ENCODE results near the gene RIMBP2.

Gene RIMBP2

GRCh38 chr12:130568501-130568900 is 147.6 kb downstream of the RIMBP2 start:
- no peak for DNase-seq (ENCODE audit: low spot score)

GRCh38 chr12:130568041-130568440 is 148.1 kb downstream of the RIMBP2 start:
- DNase-seq (ENCODE audit: low spot score): no peak

GRCh38 chr12:130566446-130567155 is 149.5 kb downstream of the RIMBP2 start:
- no peak for DNase-seq (ENCODE audit: low spot score)

GRCh38 chr12:130565189-130565588 is 150.9 kb downstream of the RIMBP2 start:
- no peak for DNase-seq (ENCODE audit: low spot score)

- no peak for DNase-seq (ENCODE audit: low spot score)
Measured at GRCh38 chr12:130563323-130563722, 152.8 kb downstream of the RIMBP2 start.

- no peak for DNase-seq (ENCODE audit: low spot score)
Measured at GRCh38 chr12:130562716-130563115, 153.4 kb downstream of the RIMBP2 start.

GRCh38 chr12:130560321-130560720 is 155.8 kb downstream of the RIMBP2 start:
- DNase-seq (ENCODE audit: low spot score): no peak

GRCh38 chr12:130559806-130560205 is 156.3 kb downstream of the RIMBP2 start:
- no peak for DNase-seq (ENCODE audit: low spot score)

- no peak for DNase-seq (ENCODE audit: low spot score)
Measured at GRCh38 chr12:130557886-130558765, 158.0 kb downstream of the RIMBP2 start.

GRCh38 chr12:130557201-130557600 is 158.9 kb downstream of the RIMBP2 start:
- DNase-seq (ENCODE audit: low spot score): no peak

- no peak for DNase-seq (ENCODE audit: low spot score)
Measured at GRCh38 chr12:130556486-130557055, 159.5 kb downstream of the RIMBP2 start.

GRCh38 chr12:130555628-130556485 is 160.2 kb downstream of the RIMBP2 start:
- no peak for DNase-seq (ENCODE audit: low spot score)

- DNase-seq (ENCODE audit: low spot score): no peak
Measured at GRCh38 chr12:130555221-130555620, 160.9 kb downstream of the RIMBP2 start.

- no peak for DNase-seq (ENCODE audit: low spot score)
Measured at GRCh38 chr12:130552483-130552996, 163.6 kb downstream of the RIMBP2 start.

- no peak for DNase-seq (ENCODE audit: low spot score)
Measured at GRCh38 chr12:130549361-130549760, 166.7 kb downstream of the RIMBP2 start.

- DNase-seq (ENCODE audit: low spot score): no peak
Measured at GRCh38 chr12:130547480-130548155, 168.5 kb downstream of the RIMBP2 start.

- DNase-seq (ENCODE audit: low spot score): no peak
Measured at GRCh38 chr12:130546494-130546893, 169.6 kb downstream of the RIMBP2 start.

GRCh38 chr12:130545475-130545874 is 170.6 kb downstream of the RIMBP2 start:
- no peak for DNase-seq (ENCODE audit: low spot score)

GRCh38 chr12:130540376-130540775 is 175.7 kb downstream of the RIMBP2 start:
- DNase-seq (ENCODE audit: low spot score): no peak

- DNase-seq (ENCODE audit: low spot score): no peak
Measured at GRCh38 chr12:130538343-130539095, 177.6 kb downstream of the RIMBP2 start.

Measured in HuH-7.5 (cell line).